ENCODE data around the gene RBM14. TPM values are rescaled to one million over a fixed set of nuclear protein-coding genes. Genes with fewer than 3 reads are reported as not detected.

RBM14 gene
- total RNA-seq, 1 donor from 2014 or later = 89.2 TPM

DNA sequence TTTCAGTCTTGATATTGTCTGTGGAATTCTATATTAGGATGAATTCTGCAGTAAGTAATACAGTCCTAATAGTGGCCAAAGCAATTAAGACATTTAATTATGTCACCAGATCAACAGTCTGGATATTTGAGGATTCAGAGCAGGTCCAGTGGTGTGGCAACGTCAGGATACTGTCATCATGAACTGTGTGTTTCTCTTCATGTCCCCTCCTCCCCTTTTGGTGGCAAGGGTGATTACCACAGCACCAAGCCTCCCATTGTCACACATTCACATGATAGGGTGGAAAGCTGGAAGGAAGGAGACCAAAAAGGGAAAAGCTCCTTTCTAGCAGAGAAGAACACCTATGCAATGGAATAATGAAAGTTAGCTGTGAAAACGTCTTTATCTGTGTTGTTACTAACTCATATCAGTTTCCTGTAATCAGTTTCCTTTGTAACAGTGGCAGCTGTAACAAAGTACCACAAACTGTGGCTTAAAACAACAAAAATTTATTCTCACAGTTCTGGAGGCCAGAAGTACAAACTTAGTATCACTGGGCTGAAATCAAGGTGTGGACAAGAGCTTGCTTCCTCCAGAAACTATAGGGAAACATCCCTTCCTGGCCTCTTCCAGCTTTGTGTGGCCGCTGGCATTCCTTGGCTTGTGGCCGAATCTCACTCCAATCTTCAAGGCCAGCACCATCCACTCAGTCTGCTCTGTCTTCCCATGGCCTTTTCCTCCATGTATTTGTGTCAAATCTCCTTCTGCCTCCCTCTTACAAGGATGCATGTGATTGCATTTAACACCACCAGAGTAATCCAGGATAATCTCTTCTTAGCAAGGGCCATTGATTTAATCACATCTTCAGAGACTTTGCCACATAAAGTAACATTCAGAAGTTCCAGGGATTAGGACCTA is 6.5 kb upstream of the RBM14 start:
- DNase-seq = no peak
- no peaks in the 10 kb centered on the region for H3K27me3 Mint-ChIP-seq (ENCODE audit: unreplicated experiment)
- H3K36me3 Mint-ChIP-seq (ENCODE audit: unreplicated experiment) = no peaks in the 10 kb centered on the region
- H3K27ac Mint-ChIP-seq (ENCODE audit: unreplicated experiment) = no peak overlapping the region
- H3K9me3 Mint-ChIP-seq (ENCODE audit: unreplicated experiment) = no peaks in the 10 kb centered on the region
- no peak overlapping the region for H3K4me3 Mint-ChIP-seq (ENCODE audit: unreplicated experiment)
- H3K4me1 Mint-ChIP-seq (ENCODE audit: low read depth, unreplicated experiment) = no peaks in the 10 kb centered on the region
- TF ChIP-seq, protein P1, sequence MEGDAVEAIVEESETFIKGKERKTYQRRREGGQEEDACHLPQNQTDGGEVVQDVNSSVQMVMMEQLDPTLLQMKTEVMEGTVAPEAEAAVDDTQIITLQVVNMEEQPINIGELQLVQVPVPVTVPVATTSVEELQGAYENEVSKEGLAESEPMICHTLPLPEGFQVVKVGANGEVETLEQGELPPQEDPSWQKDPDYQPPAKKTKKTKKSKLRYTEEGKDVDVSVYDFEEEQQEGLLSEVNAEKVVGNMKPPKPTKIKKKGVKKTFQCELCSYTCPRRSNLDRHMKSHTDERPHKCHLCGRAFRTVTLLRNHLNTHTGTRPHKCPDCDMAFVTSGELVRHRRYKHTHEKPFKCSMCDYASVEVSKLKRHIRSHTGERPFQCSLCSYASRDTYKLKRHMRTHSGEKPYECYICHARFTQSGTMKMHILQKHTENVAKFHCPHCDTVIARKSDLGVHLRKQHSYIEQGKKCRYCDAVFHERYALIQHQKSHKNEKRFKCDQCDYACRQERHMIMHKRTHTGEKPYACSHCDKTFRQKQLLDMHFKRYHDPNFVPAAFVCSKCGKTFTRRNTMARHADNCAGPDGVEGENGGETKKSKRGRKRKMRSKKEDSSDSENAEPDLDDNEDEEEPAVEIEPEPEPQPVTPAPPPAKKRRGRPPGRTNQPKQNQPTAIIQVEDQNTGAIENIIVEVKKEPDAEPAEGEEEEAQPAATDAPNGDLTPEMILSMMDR (IDR thresholded peaks at IDR 0.05; ENCODE audit: partially characterized antibody, unreplicated experiment) = no peak

DNA sequence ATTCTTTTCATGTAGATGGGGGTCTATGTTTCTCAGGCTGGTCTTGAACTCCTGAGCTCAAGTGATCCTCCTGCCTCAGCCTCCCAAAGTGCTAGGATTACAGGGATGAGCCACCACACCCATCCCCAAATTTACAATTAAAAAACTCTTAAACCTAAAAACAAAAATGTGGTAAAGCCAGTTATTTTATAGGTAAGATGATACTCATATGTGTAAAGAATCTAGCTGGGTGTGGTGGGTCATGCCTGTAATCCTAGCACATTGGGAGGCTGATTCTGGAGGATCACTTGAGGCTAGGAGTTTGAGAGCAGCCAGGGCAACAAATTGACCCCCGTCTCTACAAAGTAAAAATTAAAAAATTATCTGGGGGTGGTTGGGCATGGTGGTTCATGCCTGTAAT is 4.0 kb upstream of the RBM14 start:
- no peaks in the 10 kb centered on the region for H3K4me1 Mint-ChIP-seq (ENCODE audit: low read depth, unreplicated experiment)
- peaks cover under 1% of the 10 kb centered on the region for H3K27me3 Mint-ChIP-seq (ENCODE audit: unreplicated experiment)
- H3K27ac Mint-ChIP-seq (ENCODE audit: unreplicated experiment) = no peak overlapping the region
- DNase-seq = no peak
- TF ChIP-seq, protein P1 (IDR thresholded peaks at IDR 0.05; ENCODE audit: partially characterized antibody, unreplicated experiment) = no peak
- H3K4me3 Mint-ChIP-seq (ENCODE audit: unreplicated experiment) = no peak overlapping the region
- H3K9me3 Mint-ChIP-seq (ENCODE audit: unreplicated experiment) = peaks cover 8% of the 10 kb centered on the region
- H3K36me3 Mint-ChIP-seq (ENCODE audit: unreplicated experiment) = no peaks in the 10 kb centered on the region

DNA sequence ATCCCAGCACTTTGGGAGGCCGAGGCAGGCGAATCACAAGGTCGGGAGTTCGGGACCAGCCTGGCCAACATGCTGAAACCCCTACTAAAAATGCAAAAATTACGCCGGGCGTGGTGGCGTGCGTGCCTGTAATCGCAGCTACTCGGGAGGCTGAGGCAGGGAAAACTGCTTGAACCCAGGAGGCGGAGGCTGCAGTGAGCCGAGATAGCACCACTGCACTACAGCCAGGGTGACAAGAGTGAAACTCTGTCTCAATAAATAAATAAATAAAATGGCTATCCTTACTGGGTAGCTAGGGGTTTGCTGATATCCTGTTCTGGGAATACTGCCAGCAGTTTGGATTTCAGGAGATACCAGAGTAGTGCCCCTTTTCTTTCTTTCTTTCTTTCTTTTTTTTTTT is 2.4 kb upstream of the RBM14 start:
- DNase-seq = no peak
- no peaks in the 10 kb centered on the region for H3K36me3 Mint-ChIP-seq (ENCODE audit: unreplicated experiment)
- H3K4me1 Mint-ChIP-seq (ENCODE audit: low read depth, unreplicated experiment) = peaks cover 12% of the 10 kb centered on the region
- TF ChIP-seq, protein P1 (IDR thresholded peaks at IDR 0.05; ENCODE audit: partially characterized antibody, unreplicated experiment) = no peak
- H3K4me3 Mint-ChIP-seq (ENCODE audit: unreplicated experiment) = no peak overlapping the region
- no peak overlapping the region for H3K27ac Mint-ChIP-seq (ENCODE audit: unreplicated experiment)
- peaks cover 2% of the 10 kb centered on the region for H3K27me3 Mint-ChIP-seq (ENCODE audit: unreplicated experiment)
- H3K9me3 Mint-ChIP-seq (ENCODE audit: unreplicated experiment) = peaks cover 13% of the 10 kb centered on the region

DNA sequence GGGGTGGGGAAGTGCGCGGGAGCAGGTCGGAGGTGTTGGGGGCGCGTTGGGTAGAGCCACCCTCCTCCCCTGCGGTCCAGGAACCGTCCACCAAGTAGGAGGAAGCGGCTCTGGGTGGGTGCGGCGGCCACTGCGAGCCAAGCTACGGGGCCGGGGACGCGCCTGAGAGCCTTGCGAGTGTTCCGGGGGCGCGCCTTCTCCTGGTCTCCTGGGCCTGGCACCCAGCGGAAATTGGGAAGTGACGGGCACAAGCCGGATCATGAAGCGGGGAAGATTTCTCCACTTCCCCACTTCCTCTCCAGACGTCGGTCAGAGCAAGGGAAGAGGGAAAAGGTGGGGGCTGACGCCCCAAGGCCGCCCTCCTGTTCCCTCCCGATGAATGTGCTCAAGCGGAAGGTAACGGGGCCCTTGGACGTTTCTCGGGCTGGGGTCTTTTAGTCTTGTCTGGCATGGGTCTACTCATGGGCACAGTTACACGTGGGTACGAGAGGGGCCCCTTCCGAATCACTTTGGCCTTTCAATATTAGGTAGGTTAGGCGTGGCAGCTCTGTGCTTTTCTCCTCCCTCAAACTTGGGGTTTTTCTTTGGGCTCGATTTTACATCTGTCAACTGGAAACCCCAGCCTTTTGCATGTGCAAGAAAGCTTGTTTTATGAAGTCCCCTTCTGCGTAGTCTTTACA is 865 bp downstream of the RBM14 start:
- peak overlapping the region; percentile 98 for H3K4me3 Mint-ChIP-seq (ENCODE audit: unreplicated experiment)
- peaks cover 16% of the 10 kb centered on the region for H3K4me1 Mint-ChIP-seq (ENCODE audit: low read depth, unreplicated experiment)

More for the DNA sequence above, 865 bp downstream of the RBM14 start:
- TF ChIP-seq, protein P1 (IDR thresholded peaks at IDR 0.05; ENCODE audit: partially characterized antibody, unreplicated experiment) = no peak
- no peaks in the 10 kb centered on the region for H3K36me3 Mint-ChIP-seq (ENCODE audit: unreplicated experiment)
- H3K27ac Mint-ChIP-seq (ENCODE audit: unreplicated experiment) = peak overlapping the region; percentile 95
- H3K9me3 Mint-ChIP-seq (ENCODE audit: unreplicated experiment) = peaks cover 13% of the 10 kb centered on the region
- peaks cover 4% of the 10 kb centered on the region for H3K27me3 Mint-ChIP-seq (ENCODE audit: unreplicated experiment)
- no peak for DNase-seq
